ENCODE results near the gene CRB1.
A peak's percentile ranks its signal among the peaks of the same experiment; 100 is the strongest.

The CRB1 gene

GRCh38 chr1:197466813-197467212 is 198.8 kb downstream of the CRB1 start:
- no peak for TF ChIP-seq ZC3H10 (CRISPR knock-in tag; IDR thresholded peaks at IDR 0.05)
- no peak for TF ChIP-seq ZNF70 (CRISPR knock-in tag; IDR thresholded peaks at IDR 0.05)
- no peak for TF ChIP-seq ARNTL (CRISPR knock-in tag; IDR thresholded peaks at IDR 0.05; ENCODE audit: borderline replicate concordance, low read depth)
- TF ChIP-seq CSRNP3 (CRISPR knock-in tag; IDR thresholded peaks at IDR 0.05), result no peak
- no peak for TF ChIP-seq ZNF8 (CRISPR knock-in tag; IDR thresholded peaks at IDR 0.05)
- no peak for TF ChIP-seq CREB5 (CRISPR knock-in tag; IDR thresholded peaks at IDR 0.05; ENCODE audit: low read depth)
- no peak for TF ChIP-seq RARB (CRISPR knock-in tag; IDR thresholded peaks at IDR 0.05)
- no peak for TF ChIP-seq TOX (CRISPR knock-in tag; IDR thresholded peaks at IDR 0.05; ENCODE audit: borderline replicate concordance)
- TF ChIP-seq TCF4 (CRISPR knock-in tag; IDR thresholded peaks at IDR 0.05; ENCODE audit: borderline replicate concordance), result no peak
- no peak for TF ChIP-seq ZFP3 (CRISPR knock-in tag; IDR thresholded peaks at IDR 0.05)
- no peak for TF ChIP-seq POU6F1 (CRISPR knock-in tag; IDR thresholded peaks at IDR 0.05; ENCODE audit: borderline replicate concordance, low read depth)
- TF ChIP-seq BACH2 (CRISPR knock-in tag; IDR thresholded peaks at IDR 0.05; ENCODE audit: borderline replicate concordance), result no peak
- no peak for TF ChIP-seq ZNF565 (CRISPR knock-in tag; conservative IDR thresholded peaks at IDR 0.05; ENCODE audit: low read depth)
- TF ChIP-seq ESRRG (CRISPR knock-in tag; IDR thresholded peaks at IDR 0.05), result no peak
- no peak for TF ChIP-seq TSHZ2 (CRISPR knock-in tag; IDR thresholded peaks at IDR 0.05)
- no peak for TF ChIP-seq ISL1 (CRISPR knock-in tag; IDR thresholded peaks at IDR 0.05)
- no peak for TF ChIP-seq PATZ1 (CRISPR knock-in tag; IDR thresholded peaks at IDR 0.05; ENCODE audit: borderline replicate concordance)
- no peak for ATAC-seq

GRCh38 chr1:197467881-197468280 is 199.8 kb downstream of the CRB1 start:
- ATAC-seq, result peak; percentile 66
- TF ChIP-seq ZC3H10 (CRISPR knock-in tag; IDR thresholded peaks at IDR 0.05) (peak; percentile 45; the same call in 1 of the 2 replicates), ZNF70 (CRISPR knock-in tag; IDR thresholded peaks at IDR 0.05) (no peak), TOX (CRISPR knock-in tag; IDR thresholded peaks at IDR 0.05; ENCODE audit: borderline replicate concordance) (no peak), ZNF565 (CRISPR knock-in tag; conservative IDR thresholded peaks at IDR 0.05; ENCODE audit: low read depth) (no peak), ARNTL (CRISPR knock-in tag; IDR thresholded peaks at IDR 0.05; ENCODE audit: borderline replicate concordance, low read depth) (no peak), POU6F1 (CRISPR knock-in tag; IDR thresholded peaks at IDR 0.05; ENCODE audit: borderline replicate concordance, low read depth) (no peak)

- ATAC-seq, result no peak
- TF ChIP-seq CREB5 (CRISPR knock-in tag; IDR thresholded peaks at IDR 0.05; ENCODE audit: low read depth), result no peak
- TF ChIP-seq ARNTL (CRISPR knock-in tag; IDR thresholded peaks at IDR 0.05; ENCODE audit: borderline replicate concordance, low read depth), result no peak
- TF ChIP-seq SNAI2 (CRISPR knock-in tag; IDR thresholded peaks at IDR 0.05), result no peak
- TF ChIP-seq ZFP30 (CRISPR knock-in tag; IDR thresholded peaks at IDR 0.05), result no peak
- TF ChIP-seq POU6F1 (CRISPR knock-in tag; IDR thresholded peaks at IDR 0.05; ENCODE audit: borderline replicate concordance, low read depth), result no peak
- no peak for TF ChIP-seq PPARA (CRISPR knock-in tag; IDR thresholded peaks at IDR 0.05; ENCODE audit: borderline replicate concordance)
- TF ChIP-seq ZC3H10 (CRISPR knock-in tag; IDR thresholded peaks at IDR 0.05), result no peak
Measured at GRCh38 chr1:197468543-197469175, 200.6 kb downstream of the CRB1 start.

Data from SK-N-SH treated with all-trans-retinoic acid at 6 μM for 48 hours (cell line).